ENCODE data around the gene UTF1.

The UTF1 gene

DNA sequence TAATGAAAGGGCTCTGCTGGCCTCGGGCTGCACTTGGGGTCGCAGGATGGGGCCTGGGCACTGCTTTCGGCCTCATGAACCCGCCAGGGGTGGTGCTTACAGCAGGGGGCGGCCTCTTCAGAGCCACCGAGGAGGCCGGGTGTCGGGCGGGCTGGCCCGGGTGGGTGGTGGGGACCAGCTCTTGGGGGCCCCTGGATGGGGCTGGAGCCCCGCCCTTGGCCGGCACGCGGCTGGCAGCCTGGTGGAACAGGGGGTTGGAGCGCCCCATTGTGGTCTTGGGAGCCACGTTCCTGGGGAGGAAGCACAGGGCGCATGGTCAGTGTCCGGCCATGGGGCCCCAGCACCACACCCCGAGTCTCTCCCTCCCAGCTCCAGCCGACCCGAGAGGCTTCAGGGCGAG, 37.8 kb downstream of the UTF1 start:
- no peak for DNase-seq

DNA sequence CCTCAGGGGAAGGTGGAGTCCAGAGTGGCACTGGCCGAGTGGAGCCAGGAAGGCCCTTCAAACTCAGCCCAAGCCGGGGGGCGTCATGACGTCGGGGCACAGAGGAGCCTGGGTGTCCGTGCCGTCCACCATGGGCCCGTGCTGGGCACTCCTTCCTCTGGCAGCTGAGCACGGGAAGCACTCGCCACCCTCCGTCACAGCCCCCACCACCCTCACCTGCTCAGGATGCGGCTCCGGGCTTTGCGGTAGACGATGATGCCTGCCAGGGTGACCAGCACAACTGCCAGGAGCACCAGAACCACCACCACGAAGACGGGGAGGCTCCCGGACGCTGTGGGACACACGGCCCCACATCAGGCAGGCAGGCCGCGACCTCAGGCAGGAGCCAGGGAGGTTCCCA, 38.5 kb downstream of the UTF1 start:
- DNase-seq: no peak

DNA sequence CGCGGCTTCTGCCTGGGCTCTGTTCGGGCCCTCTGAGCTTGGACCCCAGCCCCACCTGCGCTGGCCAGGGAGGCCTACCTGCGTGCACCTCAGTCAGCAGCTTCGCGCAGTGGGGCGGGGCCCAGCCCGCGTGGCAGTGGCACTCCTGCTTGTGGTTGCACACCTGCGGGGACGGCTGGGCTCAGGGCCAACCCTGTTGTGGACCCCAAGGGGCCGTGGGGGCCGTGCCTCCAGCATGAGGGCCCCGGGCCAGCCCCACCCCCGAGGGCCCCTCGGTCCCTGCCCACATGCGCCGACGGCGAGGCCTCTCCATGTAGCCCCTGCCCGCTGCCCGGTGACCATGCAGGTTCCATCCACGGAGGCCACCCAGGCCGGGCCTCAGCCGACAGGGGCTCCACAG, 39.4 kb downstream of the UTF1 start:
- DNase-seq: no peak

DNA sequence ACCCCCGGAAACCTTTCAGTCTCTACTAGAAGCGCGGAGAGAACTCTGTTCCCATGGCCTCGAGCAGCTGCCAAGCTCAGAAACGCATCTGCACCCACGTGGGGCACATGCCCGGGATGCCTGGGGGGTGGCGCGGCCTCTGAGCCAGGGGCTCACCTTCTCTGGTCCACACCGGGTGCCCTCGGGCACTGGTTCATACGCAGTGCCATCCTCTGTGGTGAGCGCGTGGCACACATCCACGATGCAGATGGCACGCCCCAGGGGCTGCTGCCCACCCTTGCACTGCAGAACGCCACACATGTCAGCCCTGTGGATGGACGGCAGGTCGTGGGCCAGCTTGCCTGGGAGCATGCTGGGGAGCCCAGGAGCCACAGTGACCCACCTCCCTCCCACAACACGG, 40.2 kb downstream of the UTF1 start:
- no peak for DNase-seq

DNA sequence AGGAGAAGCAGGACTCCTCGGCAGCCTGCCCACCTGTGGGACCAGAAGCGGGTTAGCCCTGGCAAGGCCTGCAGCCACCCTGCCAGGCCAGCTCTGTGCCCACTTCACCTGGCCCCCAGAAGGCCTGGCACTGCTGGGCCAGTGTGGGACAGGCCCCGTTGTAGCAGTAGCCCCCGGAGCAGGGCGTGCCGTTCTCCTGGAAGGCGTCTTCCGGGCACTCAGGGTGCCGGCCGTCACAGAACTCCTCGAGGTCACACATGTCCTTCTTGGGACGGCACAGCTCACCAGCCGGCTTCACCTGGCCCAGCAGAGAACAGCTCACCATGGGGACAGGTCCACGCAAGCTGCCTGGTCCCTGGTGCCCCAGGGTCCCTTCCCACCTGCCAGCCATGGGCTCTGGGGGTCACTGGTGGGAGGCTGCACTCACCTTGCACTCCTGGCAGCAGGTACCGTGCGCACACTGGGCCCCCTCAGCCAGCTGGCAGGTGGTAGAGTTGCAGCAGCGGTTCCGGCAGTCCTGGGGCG, 40.8 kb downstream of the UTF1 start:
- no peak for DNase-seq

DNA sequence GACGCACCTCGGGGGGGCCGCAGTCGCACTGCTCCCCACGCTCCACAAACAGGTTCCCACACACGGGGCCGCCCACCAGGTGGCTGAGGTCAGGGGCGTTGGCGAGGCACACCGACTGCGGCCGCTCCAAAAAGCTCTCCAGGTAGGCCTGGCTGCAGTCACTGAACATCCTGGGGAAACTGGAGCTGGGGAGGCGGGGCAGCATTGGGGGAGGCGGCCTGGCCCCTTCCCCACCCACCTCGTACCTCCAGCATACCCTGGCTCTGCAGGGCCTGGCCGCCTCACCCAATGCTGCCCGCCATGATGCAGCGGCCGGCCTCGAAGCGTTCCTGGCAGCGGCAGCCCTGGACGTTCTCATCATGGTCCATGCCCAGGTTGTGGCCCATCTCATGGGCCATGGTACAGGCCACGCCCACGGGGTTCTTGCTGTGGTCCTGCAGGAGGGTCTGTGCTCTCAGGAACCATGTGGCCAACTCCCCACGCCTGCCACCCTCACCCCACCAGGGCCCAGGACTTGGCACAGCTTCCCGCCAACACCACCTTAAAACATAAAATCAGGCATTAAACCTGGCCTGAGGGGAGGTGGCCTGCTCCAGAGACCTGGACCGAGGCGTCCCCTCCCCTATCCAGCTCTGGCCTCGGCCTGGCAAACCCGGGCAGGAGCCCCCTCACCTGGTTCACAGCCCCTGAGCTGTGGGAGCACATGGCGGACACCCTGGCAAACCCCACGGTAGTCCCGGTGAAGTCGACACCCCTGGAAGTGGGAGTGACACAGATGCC, 41.7 kb downstream of the UTF1 start:
- DNase-seq: no peak

DNA sequence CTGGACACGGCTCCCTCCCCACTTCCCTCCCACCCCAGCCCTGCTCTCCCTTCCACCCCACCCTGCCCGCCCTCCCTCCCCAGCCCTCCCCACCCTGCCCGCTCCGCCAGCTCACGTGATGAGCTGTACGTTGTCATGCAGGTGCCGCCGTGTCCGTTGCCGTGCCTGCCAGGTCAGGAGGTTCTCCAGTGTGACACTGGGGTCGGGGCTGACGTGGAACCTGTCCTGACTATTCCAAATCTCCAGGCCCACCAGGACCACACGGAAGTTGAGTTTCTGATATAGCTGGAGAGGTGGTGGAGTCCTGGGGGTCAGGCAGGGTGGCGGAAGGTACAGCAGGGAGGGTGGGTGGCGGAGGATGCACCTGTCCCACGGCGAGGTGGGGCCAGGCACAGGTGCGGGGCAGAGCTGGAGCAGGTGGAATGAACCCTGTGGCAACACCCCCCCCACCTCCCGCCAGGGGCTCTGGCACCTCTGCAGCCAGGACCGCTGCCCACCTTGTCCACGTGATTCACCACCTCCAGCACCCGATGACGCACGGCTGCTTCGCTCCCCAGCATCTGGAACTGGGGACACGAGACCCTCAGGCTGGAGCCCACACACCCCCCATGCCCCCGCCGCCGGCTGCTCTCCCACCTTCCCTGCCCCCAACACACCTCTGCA, 42.4 kb downstream of the UTF1 start:
- DNase-seq: no peak

DNA sequence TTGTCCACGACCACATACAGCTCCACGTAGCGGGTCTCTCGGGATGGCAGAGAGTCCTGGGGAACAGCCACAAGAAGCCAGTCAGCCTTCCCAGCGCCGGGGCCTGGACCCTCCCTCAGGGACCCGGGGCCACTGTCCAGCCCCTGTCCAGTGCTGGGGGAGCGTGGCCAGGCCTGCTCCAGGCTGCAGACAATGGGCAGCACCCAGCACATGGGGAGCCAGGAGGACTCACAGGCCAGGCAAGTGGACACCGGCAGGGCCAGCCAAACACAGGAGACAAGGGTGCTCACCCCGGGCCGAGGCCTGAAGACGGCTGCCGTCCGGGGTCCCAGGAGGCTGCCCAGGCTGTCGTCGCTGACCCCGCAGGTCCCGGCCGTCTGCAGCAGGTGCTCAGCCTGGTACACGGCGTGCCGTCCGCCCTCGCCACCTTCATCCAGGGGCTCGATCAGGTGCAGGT, 43.0 kb downstream of the UTF1 start:
- no peak for DNase-seq

DNA sequence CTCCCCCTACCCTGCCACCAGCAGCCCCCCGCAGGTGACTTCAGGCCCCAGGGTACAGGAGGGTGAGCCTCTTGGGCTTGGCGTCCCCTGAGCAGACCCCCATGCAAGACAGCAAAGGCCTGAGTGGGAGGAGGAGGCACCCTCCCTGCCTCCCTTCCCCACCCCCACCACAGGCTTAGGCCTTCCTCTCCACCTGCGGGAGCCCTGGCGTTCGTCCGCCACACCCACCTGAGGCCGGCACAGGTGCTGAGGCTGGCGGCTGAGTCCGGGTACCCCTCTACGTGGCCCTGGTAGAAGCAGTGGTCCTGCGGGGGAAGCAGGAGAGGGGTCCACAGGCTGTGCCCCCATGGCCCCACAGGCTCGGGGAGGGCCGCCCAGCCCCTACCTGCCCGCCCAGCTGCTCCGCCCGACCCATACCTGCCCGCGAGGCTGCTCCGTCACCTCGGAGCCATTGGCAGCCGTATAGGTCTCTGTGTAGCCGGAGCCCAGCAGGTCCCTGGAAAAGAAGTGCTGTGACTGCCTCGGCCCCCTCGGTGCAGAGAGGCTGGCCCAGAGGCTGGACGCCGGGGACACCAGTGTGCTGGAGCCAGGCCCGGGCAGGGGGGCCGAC, 43.6 kb downstream of the UTF1 start:
- no peak for DNase-seq

DNA sequence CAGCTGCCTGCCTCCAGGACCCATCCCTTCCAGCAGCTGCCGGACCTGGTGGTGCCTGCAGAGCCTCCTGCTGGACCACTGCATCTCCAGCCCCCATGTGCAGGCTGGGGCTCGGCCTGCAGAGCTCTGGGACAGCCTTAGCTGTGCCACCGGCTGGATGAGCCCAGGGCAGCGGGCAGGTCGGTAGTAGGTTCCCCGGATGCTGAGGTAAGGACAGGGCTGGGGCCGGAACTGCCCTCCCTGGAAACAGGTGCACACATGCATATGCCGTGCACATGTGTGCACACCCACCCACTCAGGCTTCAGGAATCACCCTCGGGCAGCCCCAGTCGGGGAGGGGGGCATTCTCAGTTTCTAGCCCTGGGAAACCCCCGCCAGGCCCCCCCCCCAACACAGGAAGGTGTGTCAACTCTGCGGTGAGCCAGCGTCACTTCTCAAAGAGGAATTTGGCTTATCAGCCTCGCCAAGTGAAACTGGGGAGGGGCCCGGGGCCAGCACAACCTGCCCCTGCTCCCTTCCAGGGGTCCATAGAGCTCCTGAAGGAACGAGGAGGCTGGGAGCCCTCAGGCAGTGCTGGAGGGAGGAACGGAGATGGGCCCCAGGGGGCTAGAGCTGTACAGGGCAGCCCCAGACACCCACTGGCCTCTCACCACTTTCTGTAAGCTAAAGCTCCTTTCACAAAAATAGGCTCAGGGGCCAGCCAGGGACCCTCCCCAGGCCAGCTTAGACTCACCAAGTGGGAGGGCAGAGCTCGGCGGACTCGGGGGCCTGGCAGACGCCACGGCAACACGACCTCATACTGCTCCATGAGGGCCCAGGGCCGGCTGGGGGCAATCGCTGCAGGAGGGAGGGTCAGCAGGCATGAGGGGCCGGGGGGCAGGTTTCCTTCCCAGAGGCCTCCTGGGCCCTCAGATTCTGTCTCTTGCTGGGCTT, 45.0 kb downstream of the UTF1 start:
- no peak for DNase-seq

DNA sequence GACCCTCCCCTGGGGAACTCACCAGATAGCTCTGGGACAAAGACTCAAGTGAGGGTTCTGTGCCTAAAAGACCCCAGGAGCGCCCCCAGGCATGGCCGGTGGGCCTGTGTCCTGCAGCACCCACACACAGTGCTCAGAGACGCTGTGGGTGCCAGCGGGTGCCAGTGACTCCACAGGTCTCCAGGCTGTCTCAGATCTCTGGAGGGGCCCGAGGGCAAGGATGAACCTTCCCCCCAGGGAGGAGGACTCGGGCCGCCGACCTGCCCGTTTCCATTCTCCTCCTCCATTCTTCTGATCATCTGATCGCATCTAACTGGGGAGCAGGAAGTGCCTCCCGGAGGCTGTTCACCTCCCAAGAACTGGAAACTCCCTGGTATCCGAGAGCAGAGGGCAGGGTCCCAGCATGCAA, 45.7 kb downstream of the UTF1 start:
- DNase-seq: no peak

DNA sequence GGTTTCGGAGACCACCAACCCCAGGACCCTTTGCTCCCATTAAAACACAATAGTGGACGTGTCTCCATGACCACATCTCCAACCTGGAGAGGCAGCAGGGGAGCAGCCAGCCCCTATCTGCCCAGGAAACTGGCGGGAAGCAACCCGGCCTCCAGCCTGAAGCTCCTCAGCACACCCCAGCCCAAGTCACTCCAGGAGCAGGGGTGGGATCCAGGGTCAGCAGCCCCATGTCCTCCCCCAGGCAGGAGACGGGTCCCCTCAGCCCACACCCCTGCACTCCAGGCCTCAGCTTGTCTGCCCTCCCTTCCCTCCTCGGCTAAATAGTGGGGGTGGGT, 46.0 kb downstream of the UTF1 start:
- DNase-seq: no peak

DNA sequence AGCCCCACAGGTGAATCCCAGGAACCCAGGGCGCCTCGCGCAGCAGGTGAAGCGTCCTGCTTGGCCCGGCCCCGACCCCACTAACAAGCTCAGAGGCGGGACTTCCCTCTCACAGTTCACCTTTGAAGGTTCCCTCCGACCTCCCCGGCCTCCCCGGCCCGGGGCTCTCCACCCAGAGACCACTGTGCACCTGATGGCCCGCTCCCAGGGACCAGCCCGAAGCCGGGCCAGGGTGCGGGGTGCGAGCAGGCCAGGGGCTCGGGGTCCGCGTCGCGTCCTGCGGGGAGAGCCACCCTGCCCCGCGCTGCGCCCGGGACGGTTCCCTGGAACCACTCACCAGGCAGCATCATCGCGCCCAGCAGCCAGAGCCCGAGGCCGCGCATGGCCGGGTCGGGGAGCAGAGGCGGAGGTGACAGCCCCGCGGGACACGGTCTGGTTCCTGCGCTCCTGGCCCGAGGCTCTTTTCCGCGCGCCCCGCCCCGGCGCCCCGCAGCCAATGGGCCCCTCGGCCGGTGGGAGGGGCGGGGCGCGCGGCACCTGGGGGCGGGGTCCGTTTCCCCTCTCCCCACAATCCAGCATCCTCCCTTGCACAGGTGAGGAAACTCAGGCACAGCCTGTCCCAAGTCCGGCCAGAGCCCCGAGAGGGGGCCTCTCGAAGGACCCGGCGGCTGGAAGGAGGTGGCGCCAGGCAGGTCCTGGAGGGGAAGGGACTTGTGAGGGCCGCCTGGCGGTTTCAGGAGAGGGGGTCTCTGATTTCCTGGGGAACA, 46.6 kb downstream of the UTF1 start, which contains the start of gene ADAM8:
Gene ADAM8 (minus strand): TSS at position 434 of the 767 bp plus-strand sequence. CDS start 51 bp downstream, at position 383.
- DNase-seq: no peak

DNA sequence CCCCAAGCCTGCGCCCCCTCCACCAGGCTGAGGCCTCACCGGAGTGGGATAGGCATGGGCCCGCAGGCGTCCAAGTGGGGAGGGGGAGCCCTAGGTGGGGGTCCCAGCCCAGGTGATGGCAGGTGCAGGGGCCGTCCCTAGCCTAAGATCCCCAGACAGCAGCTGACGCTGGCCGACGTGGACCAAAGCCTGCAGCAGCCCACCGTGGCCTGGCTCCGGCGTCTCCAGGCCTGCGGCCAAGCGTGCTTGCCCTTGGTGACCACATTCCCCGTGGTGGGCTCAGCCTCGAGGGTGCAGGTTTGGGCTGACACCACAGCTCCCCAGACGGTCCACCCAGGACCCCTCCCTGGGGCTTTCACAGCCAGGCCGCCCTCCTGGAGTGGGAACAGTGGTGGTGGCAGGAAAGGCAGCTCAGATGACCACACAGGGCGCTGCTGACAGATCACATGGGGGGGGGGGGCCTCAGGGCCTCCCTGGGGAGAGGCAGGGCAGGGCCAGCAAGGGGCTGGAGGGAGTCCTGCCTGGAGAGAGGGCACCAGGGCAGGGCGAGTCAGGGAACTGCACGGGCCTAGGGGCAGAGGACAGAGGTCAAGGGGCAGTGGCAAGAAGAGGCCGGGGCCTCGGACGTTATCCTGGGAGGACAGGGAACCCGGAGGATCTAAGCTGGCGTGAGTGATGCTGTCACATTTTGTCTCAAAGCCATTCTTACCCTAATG, 47.4 kb downstream of the UTF1 start:
- no peak for DNase-seq

DNA sequence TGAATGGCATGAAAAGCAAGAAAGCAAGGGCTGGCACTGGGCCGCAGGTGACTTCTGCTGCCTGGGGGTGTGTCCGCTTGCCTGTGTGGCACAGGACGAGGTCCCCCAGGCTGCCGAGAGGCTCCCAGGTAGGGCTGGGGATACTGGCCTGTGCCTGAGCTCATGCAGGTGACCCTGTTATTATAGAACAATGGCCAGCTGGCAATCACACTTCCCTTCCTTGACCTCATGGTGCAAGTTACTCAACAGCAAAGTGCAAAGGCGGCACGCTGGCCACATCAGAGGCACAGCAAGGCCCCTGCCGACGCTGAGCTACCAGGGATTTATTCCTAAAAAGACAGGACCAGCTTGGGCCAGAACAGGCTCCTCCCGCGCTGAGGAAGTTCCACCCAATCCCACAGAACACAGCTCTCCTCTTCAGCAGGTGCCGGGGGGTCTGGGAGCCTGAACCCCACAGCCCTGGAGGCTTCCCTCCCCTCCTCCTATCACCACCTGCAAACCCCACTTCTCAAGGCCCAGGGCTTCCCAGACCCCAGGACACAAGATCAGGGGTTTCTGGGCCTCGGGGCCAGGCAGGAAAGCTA, 48.1 kb downstream of the UTF1 start:
- no peak for DNase-seq

DNA sequence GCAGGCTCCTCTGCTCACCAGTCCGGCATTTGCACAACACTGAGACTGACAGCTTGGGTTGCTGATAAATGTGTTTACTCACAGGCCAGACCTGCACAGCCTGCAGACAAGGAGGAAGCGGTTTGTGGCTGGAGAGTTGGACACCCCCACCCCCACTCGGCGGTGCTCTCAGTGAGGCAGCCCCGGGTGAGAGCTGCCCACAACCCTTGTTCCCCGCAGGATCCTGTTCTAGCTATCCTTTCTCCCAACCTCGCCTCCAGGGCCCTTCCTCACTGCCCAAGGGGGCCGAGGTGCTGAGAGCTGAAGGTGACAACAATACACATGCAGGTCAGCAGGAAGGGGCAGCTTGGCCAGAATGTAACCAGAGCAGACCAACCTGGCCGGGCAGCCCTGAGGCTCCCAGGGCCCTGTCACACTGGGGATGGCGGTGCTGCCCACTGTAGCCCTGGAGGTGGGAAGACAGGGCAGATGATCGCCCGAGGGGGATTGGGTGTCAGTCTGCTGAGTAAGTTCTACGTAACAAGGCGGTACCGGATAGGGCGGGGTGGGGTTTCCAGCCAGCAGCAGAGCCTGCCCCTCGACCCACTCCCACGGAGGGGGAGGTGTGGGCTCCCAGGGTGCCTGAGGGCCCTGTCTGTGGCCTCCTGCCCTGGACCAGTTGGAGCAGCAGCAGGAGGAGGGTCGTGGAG, 48.7 kb downstream of the UTF1 start:
- no peak for DNase-seq

DNA sequence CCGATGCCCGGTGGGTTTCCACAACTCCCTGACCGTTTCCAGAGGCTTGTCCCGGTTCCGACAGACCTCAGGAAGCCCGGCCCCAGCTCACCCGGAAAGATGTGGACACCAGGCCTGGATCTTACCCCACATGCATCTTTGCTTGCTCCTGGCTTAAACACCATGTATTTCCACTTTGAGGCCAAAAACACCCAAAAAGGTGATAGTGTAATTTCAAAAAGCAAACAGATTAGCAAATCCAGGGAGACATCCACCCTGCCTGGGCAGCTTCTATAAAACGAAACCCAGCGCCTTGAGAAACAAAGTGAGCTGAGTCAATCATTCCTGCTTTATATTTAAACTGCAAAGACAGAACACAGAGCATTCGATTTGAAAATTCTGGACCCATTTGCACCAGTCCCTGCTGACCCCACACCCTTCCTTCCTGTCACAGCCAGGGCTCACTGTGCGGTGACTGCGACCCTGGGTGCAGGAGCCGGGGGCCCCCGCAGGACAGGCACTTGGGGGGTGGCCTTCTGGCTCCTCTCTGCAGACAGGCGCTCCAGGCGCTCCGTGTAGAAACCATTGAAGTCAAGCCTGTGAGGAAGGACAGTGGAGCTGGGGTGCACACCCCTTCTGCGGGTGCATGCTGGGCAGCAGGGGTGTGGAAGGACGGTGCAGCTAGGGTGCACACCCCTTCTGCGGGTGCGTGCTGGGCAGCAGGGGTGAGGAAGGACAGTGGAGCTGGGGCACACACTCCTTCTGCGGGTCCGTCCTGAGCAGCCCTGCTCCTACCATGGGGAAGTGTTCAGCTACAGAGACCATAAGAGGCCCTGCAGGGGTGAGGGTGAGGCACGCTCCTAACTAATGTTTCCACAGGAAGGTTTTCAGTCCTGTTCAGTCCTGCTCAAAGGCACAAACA, 49.6 kb downstream of the UTF1 start:
- DNase-seq: no peak

DNA sequence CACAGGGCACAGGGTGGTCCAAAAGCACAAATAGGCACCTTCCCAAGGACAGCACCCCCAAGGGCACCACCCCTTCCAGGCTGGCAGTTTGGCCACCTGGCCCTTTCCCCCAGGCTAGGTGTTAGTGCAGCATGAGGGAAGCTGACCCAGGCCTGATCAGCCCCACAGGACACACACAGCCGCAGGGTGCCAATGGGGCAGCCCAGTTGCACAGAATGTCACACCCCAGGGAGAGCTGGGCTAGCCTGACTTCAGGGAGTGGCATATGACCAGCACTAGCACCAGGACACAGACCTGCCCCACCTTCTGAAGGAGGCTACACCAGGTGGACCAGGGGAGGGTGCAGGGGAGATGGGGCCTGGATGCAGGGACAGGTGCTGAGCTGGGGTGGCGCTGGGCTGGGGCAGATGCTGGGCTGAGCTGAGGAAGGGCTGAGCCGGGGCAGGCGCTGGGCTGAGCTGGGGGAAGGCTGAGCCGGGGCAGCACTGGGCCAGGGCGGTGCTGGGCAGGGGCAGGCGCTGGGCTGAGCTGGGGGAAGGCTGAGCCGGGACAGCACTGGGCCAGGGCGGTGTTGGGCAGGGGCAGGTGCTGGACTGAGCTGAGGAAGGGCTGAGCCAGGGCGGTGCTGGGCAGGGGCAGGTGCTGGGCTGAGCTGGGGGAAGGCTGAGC, 50.5 kb downstream of the UTF1 start:
- no peak for DNase-seq

DNA sequence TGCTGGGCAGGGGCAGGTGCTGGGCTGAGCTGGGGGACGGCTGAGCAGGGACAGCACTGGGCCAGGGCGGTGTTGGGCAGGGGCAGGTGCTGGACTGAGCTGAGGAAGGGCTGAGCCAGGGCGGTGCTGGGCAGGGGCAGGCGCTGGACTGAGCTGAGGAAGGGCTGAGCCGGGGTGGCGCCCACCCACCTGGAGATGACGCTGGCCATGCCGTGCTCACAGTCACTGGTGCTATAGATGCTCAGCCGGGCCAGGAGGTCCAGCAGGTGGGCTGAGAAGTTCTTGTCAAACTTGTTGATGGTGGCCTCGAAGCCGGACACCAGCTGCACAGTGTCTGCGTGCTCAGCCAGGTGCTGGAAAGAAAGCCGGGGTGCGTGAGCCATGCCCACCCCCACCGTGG, 51.1 kb downstream of the UTF1 start:
- DNase-seq: no peak

Data from NCI-H446 treated with DMSO at 0.1 percent for 48 hours (cell line).